ENCODE results near the gene OBSL1. TPM values are rescaled to one million over a fixed set of nuclear protein-coding genes. Genes with fewer than 3 reads are reported as not detected.

Gene OBSL1
- total and polyA plus RNA-seq, 4 donors: 14.2 to 35.3 (median 27.3) TPM

DNA sequence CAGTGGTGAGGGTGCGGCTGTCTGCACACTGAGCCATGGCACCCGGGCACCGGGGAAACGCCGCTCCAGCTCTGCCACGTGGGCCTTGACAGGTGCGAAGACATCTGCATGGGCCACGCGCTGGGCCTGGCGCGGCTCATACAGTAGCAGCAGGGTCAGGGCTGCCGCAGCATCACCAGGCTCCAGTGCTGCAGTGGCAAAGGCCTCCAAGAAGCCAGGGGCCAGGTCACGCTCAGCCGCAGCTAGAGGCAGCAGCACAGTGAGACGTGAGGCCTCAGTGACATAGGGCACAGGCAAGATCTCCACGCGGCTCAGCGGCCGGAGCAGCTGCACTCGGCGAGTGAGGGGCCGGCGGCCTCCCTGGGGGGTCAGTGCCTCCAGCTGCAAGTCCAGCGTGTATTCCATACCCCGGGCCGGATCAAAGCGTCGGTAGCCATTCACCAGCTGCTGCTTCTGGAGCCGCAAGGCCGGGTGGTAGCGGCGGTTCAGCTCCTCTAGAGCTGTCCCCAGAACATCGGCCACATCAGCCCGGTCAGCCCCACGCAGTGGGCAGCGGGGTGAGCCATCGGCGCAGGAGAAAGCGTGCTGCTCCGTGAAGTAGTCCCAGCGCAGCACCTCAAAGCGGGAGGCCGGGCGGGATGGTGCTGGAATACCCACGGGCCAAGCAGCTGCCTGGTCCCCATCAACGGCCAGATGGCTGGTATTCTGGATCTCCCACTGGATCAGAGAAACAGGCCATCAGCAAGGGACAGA is 31.2 kb downstream of the OBSL1 start:
- no peaks in the 10 kb centered on the region for H3K27me3 ChIP-seq (ENCODE audit: control insufficient read depth in 4 of 4, insufficient read depth in 4 of 4, low read length in 3 of 4)
- H3K27ac ChIP-seq (ENCODE audit: low read depth in 1 of 2, low read length in 2 of 2): no peak overlapping the region
- H3K4me3 ChIP-seq (ENCODE audit: low read depth in 1 of 3, low read length in 3 of 3): no peak overlapping the region
- no peaks in the 10 kb centered on the region for H3K9me3 ChIP-seq (ENCODE audit: control insufficient read depth in 4 of 4, low read length in 3 of 4)
- TF ChIP-seq JUND (IDR thresholded peaks at IDR 0.05) (no peak), HNF4G (IDR thresholded peaks at IDR 0.05) (no peak), FOXA2 (IDR thresholded peaks at IDR 0.05) (no peak), TAF1 (conservative IDR thresholded peaks at IDR 0.05) (no peak), GABPA (IDR thresholded peaks at IDR 0.05 in 1 of 2, conservative IDR thresholded peaks at IDR 0.05 in 1 of 2) (no peak), NR2F2 (IDR thresholded peaks at IDR 0.05) (no peak), EGR1 (IDR thresholded peaks at IDR 0.05; ENCODE audit: low read depth in 2 of 2) (no peak), SP1 (IDR thresholded peaks at IDR 0.05) (no peak), REST (IDR thresholded peaks at IDR 0.05) (no peak), CTCF (IDR thresholded peaks at IDR 0.05; ENCODE audit: low read depth, low read length, missing input control) (no peak), RAD21 (IDR thresholded peaks at IDR 0.05) (no peak), RXRA (IDR thresholded peaks at IDR 0.05) (no peak), HNF4A (conservative IDR thresholded peaks at IDR 0.05) (no peak), YY1 (IDR thresholded peaks at IDR 0.05) (no peak), FOXA1 (IDR thresholded peaks at IDR 0.05) (no peak)
- TF ChIP-seq, protein P1, sequence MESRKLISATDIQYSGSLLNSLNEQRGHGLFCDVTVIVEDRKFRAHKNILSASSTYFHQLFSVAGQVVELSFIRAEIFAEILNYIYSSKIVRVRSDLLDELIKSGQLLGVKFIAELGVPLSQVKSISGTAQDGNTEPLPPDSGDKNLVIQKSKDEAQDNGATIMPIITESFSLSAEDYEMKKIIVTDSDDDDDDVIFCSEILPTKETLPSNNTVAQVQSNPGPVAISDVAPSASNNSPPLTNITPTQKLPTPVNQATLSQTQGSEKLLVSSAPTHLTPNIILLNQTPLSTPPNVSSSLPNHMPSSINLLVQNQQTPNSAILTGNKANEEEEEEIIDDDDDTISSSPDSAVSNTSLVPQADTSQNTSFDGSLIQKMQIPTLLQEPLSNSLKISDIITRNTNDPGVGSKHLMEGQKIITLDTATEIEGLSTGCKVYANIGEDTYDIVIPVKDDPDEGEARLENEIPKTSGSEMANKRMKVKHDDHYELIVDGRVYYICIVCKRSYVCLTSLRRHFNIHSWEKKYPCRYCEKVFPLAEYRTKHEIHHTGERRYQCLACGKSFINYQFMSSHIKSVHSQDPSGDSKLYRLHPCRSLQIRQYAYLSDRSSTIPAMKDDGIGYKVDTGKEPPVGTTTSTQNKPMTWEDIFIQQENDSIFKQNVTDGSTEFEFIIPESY (IDR thresholded peaks at IDR 0.05): no peak
- TF ChIP-seq, protein P2, sequence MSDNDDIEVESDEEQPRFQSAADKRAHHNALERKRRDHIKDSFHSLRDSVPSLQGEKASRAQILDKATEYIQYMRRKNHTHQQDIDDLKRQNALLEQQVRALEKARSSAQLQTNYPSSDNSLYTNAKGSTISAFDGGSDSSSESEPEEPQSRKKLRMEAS (IDR thresholded peaks at IDR 0.05): no peak
- TF ChIP-seq, protein P3, sequence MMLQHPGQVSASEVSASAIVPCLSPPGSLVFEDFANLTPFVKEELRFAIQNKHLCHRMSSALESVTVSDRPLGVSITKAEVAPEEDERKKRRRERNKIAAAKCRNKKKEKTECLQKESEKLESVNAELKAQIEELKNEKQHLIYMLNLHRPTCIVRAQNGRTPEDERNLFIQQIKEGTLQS (IDR thresholded peaks at IDR 0.05): no peak
- H3K9ac ChIP-seq (ENCODE audit: low read depth in 1 of 2, low read length in 2 of 2): no peak overlapping the region
- peaks cover 4 to 24% (median 11%) of the 10 kb centered on the region in 4 donors for H3K36me3 ChIP-seq (ENCODE audit: control insufficient read depth in 4 of 4, insufficient read depth in 3 of 4, low read depth in 1 of 4, low read length in 3 of 4)
- 94% methylated on average over 46 of the region's 46 CpGs for WGBS
- DNase-seq (ENCODE audit: low spot score): no peak
- peaks cover 14 to 25% (median 19%) of the 10 kb centered on the region in 4 donors for H3K4me1 ChIP-seq (ENCODE audit: control insufficient read depth in 4 of 4, insufficient read depth in 4 of 4, low read length in 3 of 4)

Measured in liver (tissue), 9 donors.